ENCODE measurements around the gene QKI. TPM values are rescaled to one million over a fixed set of nuclear protein-coding genes. Genes with fewer than 3 reads are reported as not detected.

The QKI gene
- total and polyA plus RNA-seq, 2 donors (not counting 1 experiment from before 2014, with no cell fraction given), result 129 to 224 TPM

DNA sequence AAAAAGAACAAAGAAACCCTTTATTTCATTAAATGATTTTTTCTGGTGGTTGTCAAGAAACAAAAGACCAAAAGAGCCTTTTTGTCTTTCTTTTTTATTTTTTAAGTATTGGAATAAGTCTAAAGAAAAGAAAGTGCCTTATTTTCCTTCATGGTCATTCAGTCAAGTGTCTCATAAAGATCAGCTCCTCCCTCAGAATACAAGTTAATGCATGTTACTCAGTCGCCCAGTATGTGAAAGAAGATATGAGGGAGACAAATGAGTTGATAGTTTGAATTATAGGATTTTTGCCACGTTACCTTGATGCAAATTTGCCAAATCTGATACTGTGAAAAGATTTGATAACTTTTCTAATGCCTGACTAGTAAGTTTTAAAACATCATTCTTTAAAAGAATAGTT is 157.2 kb downstream of the QKI start:
- Histone ChIP-seq H3K4me3 (replicated peaks in 1 of 4; ENCODE audit: control extremely low read depth in 1 of 4, insufficient read depth in 1 of 4, low read depth in 3 of 4, low read length in 4 of 4) (no peak overlapping the region), H3K79me2 (ENCODE audit: control insufficient read depth, insufficient read depth, low read length) (no peaks in the 10 kb centered on the region), H3K27ac (ENCODE audit: insufficient read depth, low read length) (no peak overlapping the region), H4K20me1 (ENCODE audit: control insufficient read depth, extremely low read depth, insufficient read depth, low read length) (no peaks in the 10 kb centered on the region), H3K9me3 (ENCODE audit: control insufficient read depth, insufficient read depth, low read depth, low read length) (no peaks in the 10 kb centered on the region), H3K9ac (ENCODE audit: insufficient read depth, low read length) (no peak overlapping the region), H3K4me2 (ENCODE audit: extremely low read depth, insufficient read depth, low read length) (no peak overlapping the region), H3K36me3 (ENCODE audit: control insufficient read depth, insufficient read depth, low read length) (peaks cover 4% of the 10 kb centered on the region), H3K4me1 (ENCODE audit: control insufficient read depth, extremely low read depth, insufficient read depth, low read length) (no peaks in the 10 kb centered on the region), H3K27me3 (ENCODE audit: control insufficient read depth, insufficient read depth, low read length) (no peaks in the 10 kb centered on the region), H2AFZ (ENCODE audit: low read length) (no peak overlapping the region)
- DNase-seq (ENCODE audit: low read depth in 2 of 2), result no peak
- no peak for TF ChIP-seq EZH2 (IDR thresholded peaks at IDR 0.05; ENCODE audit: low read length, missing control alignments)
- TF ChIP-seq, protein P1, sequence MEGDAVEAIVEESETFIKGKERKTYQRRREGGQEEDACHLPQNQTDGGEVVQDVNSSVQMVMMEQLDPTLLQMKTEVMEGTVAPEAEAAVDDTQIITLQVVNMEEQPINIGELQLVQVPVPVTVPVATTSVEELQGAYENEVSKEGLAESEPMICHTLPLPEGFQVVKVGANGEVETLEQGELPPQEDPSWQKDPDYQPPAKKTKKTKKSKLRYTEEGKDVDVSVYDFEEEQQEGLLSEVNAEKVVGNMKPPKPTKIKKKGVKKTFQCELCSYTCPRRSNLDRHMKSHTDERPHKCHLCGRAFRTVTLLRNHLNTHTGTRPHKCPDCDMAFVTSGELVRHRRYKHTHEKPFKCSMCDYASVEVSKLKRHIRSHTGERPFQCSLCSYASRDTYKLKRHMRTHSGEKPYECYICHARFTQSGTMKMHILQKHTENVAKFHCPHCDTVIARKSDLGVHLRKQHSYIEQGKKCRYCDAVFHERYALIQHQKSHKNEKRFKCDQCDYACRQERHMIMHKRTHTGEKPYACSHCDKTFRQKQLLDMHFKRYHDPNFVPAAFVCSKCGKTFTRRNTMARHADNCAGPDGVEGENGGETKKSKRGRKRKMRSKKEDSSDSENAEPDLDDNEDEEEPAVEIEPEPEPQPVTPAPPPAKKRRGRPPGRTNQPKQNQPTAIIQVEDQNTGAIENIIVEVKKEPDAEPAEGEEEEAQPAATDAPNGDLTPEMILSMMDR (conservative IDR thresholded peaks at IDR 0.05 in 1 of 2, IDR thresholded peaks at IDR 0.05 in 1 of 2; ENCODE audit: low read depth in 1 of 2, low read length in 2 of 2), result no peak

DNA sequence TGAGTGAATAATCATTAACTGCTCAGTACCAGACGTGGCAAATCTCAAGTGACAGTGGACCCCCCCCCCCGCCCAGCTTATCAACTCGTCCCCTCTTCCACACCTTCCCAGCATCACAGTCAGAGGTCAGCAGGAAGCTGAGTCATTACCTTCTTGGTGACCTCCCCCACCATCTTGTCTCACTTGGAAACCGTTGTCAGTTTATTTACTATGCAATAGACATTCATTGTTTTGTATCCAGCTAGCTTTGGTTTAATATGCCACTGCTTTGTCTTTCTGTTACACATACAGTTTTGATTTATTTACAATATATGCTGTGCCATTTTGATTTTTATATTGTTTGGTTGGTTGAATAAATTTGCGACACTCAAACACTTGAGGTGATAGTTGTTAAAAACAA is 158.1 kb downstream of the QKI start:
- no peaks in the 10 kb centered on the region for H3K4me1 ChIP-seq (ENCODE audit: control insufficient read depth, extremely low read depth, insufficient read depth, low read length)
- H3K9ac ChIP-seq (ENCODE audit: insufficient read depth, low read length), result no peak overlapping the region
- H3K36me3 ChIP-seq (ENCODE audit: control insufficient read depth, insufficient read depth, low read length), result peaks cover 4% of the 10 kb centered on the region
- H3K27me3 ChIP-seq (ENCODE audit: control insufficient read depth, insufficient read depth, low read length), result no peaks in the 10 kb centered on the region
- no peaks in the 10 kb centered on the region for H3K9me3 ChIP-seq (ENCODE audit: control insufficient read depth, insufficient read depth, low read depth, low read length)
- H3K4me2 ChIP-seq (ENCODE audit: extremely low read depth, insufficient read depth, low read length), result no peak overlapping the region
- no peak overlapping the region for H3K4me3 ChIP-seq (replicated peaks in 1 of 4; ENCODE audit: control extremely low read depth in 1 of 4, insufficient read depth in 1 of 4, low read depth in 3 of 4, low read length in 4 of 4)
- H2AFZ ChIP-seq (ENCODE audit: low read length), result no peak overlapping the region
- no peaks in the 10 kb centered on the region for H4K20me1 ChIP-seq (ENCODE audit: control insufficient read depth, extremely low read depth, insufficient read depth, low read length)
- H3K79me2 ChIP-seq (ENCODE audit: control insufficient read depth, insufficient read depth, low read length), result no peaks in the 10 kb centered on the region
- no peak overlapping the region for H3K27ac ChIP-seq (ENCODE audit: insufficient read depth, low read length)
- no peak for DNase-seq (ENCODE audit: low read depth in 2 of 2)
- no peak for TF ChIP-seq EZH2 (IDR thresholded peaks at IDR 0.05; ENCODE audit: low read length, missing control alignments)
- TF ChIP-seq, protein P1 (conservative IDR thresholded peaks at IDR 0.05 in 1 of 2, IDR thresholded peaks at IDR 0.05 in 1 of 2; ENCODE audit: low read depth in 1 of 2, low read length in 2 of 2), result no peak

DNA sequence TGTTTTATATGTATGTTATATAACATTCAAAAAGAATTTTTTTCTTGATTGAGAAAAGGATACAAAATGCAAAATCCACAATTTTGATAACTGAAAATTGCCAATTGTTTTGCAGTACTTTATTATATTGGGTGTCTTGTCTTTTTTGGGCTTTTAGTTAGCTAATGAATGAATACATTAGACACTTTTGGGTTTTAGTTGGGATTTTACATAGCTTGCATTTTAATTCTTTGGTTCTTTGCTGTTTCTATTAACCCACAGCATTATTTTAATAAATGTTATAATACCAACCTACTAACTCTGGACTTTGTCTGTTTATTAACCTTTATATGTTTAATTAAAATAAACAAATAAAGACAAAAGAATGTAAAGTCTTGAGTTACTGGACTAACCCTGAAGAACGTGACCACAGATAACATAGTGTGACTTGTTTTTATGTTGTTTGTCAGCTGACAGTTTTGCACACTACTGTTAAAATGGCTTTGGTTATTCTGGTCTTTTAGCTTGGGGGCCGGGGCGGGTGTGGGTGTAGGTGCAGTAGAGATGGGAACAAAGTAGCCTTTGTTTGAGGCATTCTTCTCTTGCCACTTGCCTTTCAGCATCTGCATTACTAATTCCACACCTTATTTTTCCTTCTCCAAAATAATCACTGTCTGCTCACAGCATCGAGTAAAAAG is 159.1 kb downstream of the QKI start:
- Histone ChIP-seq H2AFZ (ENCODE audit: low read length) (no peak overlapping the region), H3K79me2 (ENCODE audit: control insufficient read depth, insufficient read depth, low read length) (no peaks in the 10 kb centered on the region), H3K4me3 (replicated peaks in 1 of 4; ENCODE audit: control extremely low read depth in 1 of 4, insufficient read depth in 1 of 4, low read depth in 3 of 4, low read length in 4 of 4) (no peak overlapping the region), H3K27ac (ENCODE audit: insufficient read depth, low read length) (no peak overlapping the region), H3K36me3 (ENCODE audit: control insufficient read depth, insufficient read depth, low read length) (peaks cover 4% of the 10 kb centered on the region), H3K9ac (ENCODE audit: insufficient read depth, low read length) (no peak overlapping the region), H4K20me1 (ENCODE audit: control insufficient read depth, extremely low read depth, insufficient read depth, low read length) (no peaks in the 10 kb centered on the region), H3K9me3 (ENCODE audit: control insufficient read depth, insufficient read depth, low read depth, low read length) (no peaks in the 10 kb centered on the region), H3K27me3 (ENCODE audit: control insufficient read depth, insufficient read depth, low read length) (no peaks in the 10 kb centered on the region), H3K4me2 (ENCODE audit: extremely low read depth, insufficient read depth, low read length) (no peak overlapping the region), H3K4me1 (ENCODE audit: control insufficient read depth, extremely low read depth, insufficient read depth, low read length) (no peaks in the 10 kb centered on the region)
- no peak for TF ChIP-seq EZH2 (IDR thresholded peaks at IDR 0.05; ENCODE audit: low read length, missing control alignments)
- TF ChIP-seq, protein P1 (conservative IDR thresholded peaks at IDR 0.05 in 1 of 2, IDR thresholded peaks at IDR 0.05 in 1 of 2; ENCODE audit: low read depth in 1 of 2, low read length in 2 of 2), result no peak
- no peak for DNase-seq (ENCODE audit: low read depth in 2 of 2)
